MCF 10A (cell line): ENCODE data around the gene APCDD1L. TPM values are rescaled to one million over a fixed set of nuclear protein-coding genes. Genes with fewer than 3 reads are reported as not detected.

Experiments used
- BruUV-seq: library from RNA; stranded (reverse); fragments of 400-500 nt; replicated peaks from 2 replicates; lab custom pipeline; 2021; lab: Mats Ljungman, UMichigan
- CTCF ChIA-PET: fragments of 300-600 bp; sonication (Branson Sonifier 250); formaldehyde crosslinking; extraction: SDS; loops from one replicate; lab custom pipeline; 2021; ENCODE audit warnings: antibody characterized with exemption, inconsistent platforms; lab: Yijun Ruan, JAX
- POLR2A ChIA-PET: fragments of 300-600, 350-650 bp; sonication (Branson Sonifier 250); formaldehyde crosslinking; extraction: SDS; loops from one replicate; lab custom pipeline; 2020; ENCODE audit warnings: antibody characterized with exemption, inconsistent platforms; lab: Yijun Ruan, JAX
- DNase-seq: peaks from one replicate; pipeline ENCODE4 v3.0.0-alpha.2; 2018; ENCODE audit not compliant: unreplicated experiment
- H3K27ac Mint-ChIP-seq: one replicate; pipeline ENCODE4 v1.8.0; 2022; ENCODE audit warnings: mild to moderate bottlenecking, low read depth, mixed read lengths; ENCODE audit not compliant: unreplicated experiment
- H3K27me3 Mint-ChIP-seq: one replicate; pipeline ENCODE4 v1.8.0; 2022; ENCODE audit warnings: mixed read lengths; ENCODE audit not compliant: insufficient read depth, unreplicated experiment
- H3K36me3 Mint-ChIP-seq: one replicate; pipeline ENCODE4 v1.8.0; 2022; ENCODE audit warnings: mild to moderate bottlenecking, moderate library complexity, mixed read lengths; ENCODE audit not compliant: insufficient read depth, unreplicated experiment
- H3K4me1 Mint-ChIP-seq: one replicate; pipeline ENCODE4 v1.8.0; 2022; ENCODE audit warnings: mixed read lengths; ENCODE audit not compliant: insufficient read depth, unreplicated experiment
- H3K4me3 Mint-ChIP-seq: one replicate; pipeline ENCODE4 v1.8.0; 2022; ENCODE audit warnings: mild to moderate bottlenecking, moderate library complexity, mixed read lengths; ENCODE audit not compliant: unreplicated experiment
- H3K9me3 Mint-ChIP-seq: one replicate; pipeline ENCODE4 v1.8.0; 2022; ENCODE audit warnings: mixed read lengths; ENCODE audit not compliant: unreplicated experiment
- CTCF ChIP-seq: fragments of 200-600 bp; IDR thresholded peaks from one replicate; pipeline ENCODE4 v1.8.0; 2022; ENCODE audit warnings: antibody characterized with exemption, mild to moderate bottlenecking; ENCODE audit not compliant: unreplicated experiment
- intact Hi-C: fragments of 100-400 bp; cut with micrococcal nuclease; formaldehyde crosslinking; loops from 2 replicates; pipeline ENCODE4 v1.14.1; 2022
- total RNA-seq: library from RNA; stranded (reverse); gene quantifications from 2 replicates; pipeline ENCODE4 v1.2.3, GENCODE V29; 2022

Gene APCDD1L
- total RNA-seq, 1 experiment from 2014 or later: 0.86 TPM

- Mint-ChIP-seq H3K36me3 (peaks cover 7% of the 10 kb centered on the region), H3K4me1 (peaks cover 8% of the 10 kb centered on the region), H3K4me3 (no peak overlapping the region), H3K27ac (peak overlapping the region; percentile 10), H3K9me3 (no peaks in the 10 kb centered on the region), H3K27me3 (no peaks in the 10 kb centered on the region)
- DNase-seq: no peak
- POLR2A ChIA-PET: interaction anchor here (0.6 to 1.1 kb wide), 2 partner anchors 136 to 151 kb away, joined by 3 read pairs; no protein-coding TSS in a partner anchor
- BruUV-seq: no TSS peak
- intact Hi-C loops: no loop called here
- CTCF ChIA-PET: interaction anchor here (3.2 kb wide), 1 partner anchor 13 kb away, joined by 21 read pairs; no protein-coding TSS in a partner anchor
- no peak for TF ChIP-seq CTCF
Measured at GRCh38 chr20:58461104-58461503, 54.1 kb downstream of the APCDD1L start.

- no peak overlapping the region for H3K4me3 Mint-ChIP-seq
- H3K4me1 Mint-ChIP-seq: peaks cover 8% of the 10 kb centered on the region
- POLR2A ChIA-PET: interaction anchor here (0.9 kb wide), 1 partner anchor 12 kb away, joined by 3 read pairs; no protein-coding TSS in a partner anchor
- CTCF ChIA-PET: interaction anchor here (0.6 to 3.2 kb wide), 5 partner anchors 11 to 995 kb away, joined by 3 to 21 read pairs (median 3); no protein-coding TSS in a partner anchor
- DNase-seq: no peak
- TF ChIP-seq CTCF: no peak
- BruUV-seq: no TSS peak
- intact Hi-C loops: no loop called here
- H3K36me3 Mint-ChIP-seq: peaks cover 7% of the 10 kb centered on the region
- no peaks in the 10 kb centered on the region for H3K27me3 Mint-ChIP-seq
- peaks cover 9% of the 10 kb centered on the region for H3K9me3 Mint-ChIP-seq
- no peak overlapping the region for H3K27ac Mint-ChIP-seq
Measured at GRCh38 chr20:58459058-58459750, 56.0 kb downstream of the APCDD1L start.

GRCh38 chr20:58458342-58459057, 56.7 kb downstream of the APCDD1L start:
- H3K9me3 Mint-ChIP-seq: peaks cover 15% of the 10 kb centered on the region
- BruUV-seq: no TSS peak

More at GRCh38 chr20:58458342-58459057, 56.7 kb downstream of the APCDD1L start:
- Mint-ChIP-seq H3K27me3 (no peaks in the 10 kb centered on the region), H3K4me1 (peaks cover 8% of the 10 kb centered on the region), H3K27ac (no peak overlapping the region), H3K4me3 (no peak overlapping the region), H3K36me3 (peaks cover 7% of the 10 kb centered on the region)
- DNase-seq: no peak
- intact Hi-C loops: no loop called here
- ChIA-PET POLR2A (interaction anchor here (0.9 to 1.0 kb wide), 2 partner anchors 11 to 194 kb away, joined by 3 read pairs; no protein-coding TSS in a partner anchor), CTCF (interaction anchor here (0.6 to 1.0 kb wide), 7 partner anchors 11 to 996 kb away, joined by 3 to 5 read pairs (median 3); no protein-coding TSS in a partner anchor)
- no peak for TF ChIP-seq CTCF
